ENCODE measurements around the gene EIF5A. TPM values are rescaled to one million over a fixed set of nuclear protein-coding genes. Genes with fewer than 3 reads are reported as not detected.
A peak's percentile ranks its signal among the peaks of the same experiment; 100 is the strongest.

Gene EIF5A
- polyA plus RNA-seq, 1 donor (not counting 4 experiments of a cell fraction or from before 2014, with no cell fraction given): 948 TPM

- peaks cover 42% of the 10 kb centered on the region for H3K27me3 ChIP-seq (ENCODE audit: control insufficient read depth, extremely low read depth, insufficient read depth, low read length)
- H3K36me3 ChIP-seq (ENCODE audit: control insufficient read depth in 2 of 2, extremely low read depth in 1 of 2, insufficient read depth in 2 of 2, low read length in 2 of 2): no peaks in the 10 kb centered on the region
- DNase-seq (ENCODE audit: low read depth, low spot score) (no peak), FAIRE-seq (no peak)
- H3K4me3 ChIP-seq (ENCODE audit: control insufficient read depth in 2 of 3, extremely low read depth in 1 of 3, insufficient read depth in 2 of 3, low read depth in 1 of 3, low read length in 3 of 3): no peak overlapping the region
- H3K27ac ChIP-seq (ENCODE audit: control insufficient read depth, insufficient read depth, low read length): no peak overlapping the region
- no peak overlapping the region for H2AFZ ChIP-seq (ENCODE audit: control insufficient read depth, low read length)
- dilution Hi-C loops (cut with MboI; ENCODE audit: extremely low pct_ligation_motif_present, low sequenced_read_pairs): no loop called here
- H3K9me3 ChIP-seq (ENCODE audit: control insufficient read depth, low read depth, low read length): no peaks in the 10 kb centered on the region
- H3K4me2 ChIP-seq (ENCODE audit: control insufficient read depth, extremely low read depth, insufficient read depth, low read depth, low read length): peak overlapping the region; percentile 29
- H4K20me1 ChIP-seq (ENCODE audit: control insufficient read depth, extremely low read depth, insufficient read depth, low read length): peaks cover 2% of the 10 kb centered on the region
- no peaks in the 10 kb centered on the region for H3K9me1 ChIP-seq (ENCODE audit: control insufficient read depth, extremely low read depth, insufficient read depth, low read length)
- peaks cover 23% of the 10 kb centered on the region for H3K4me1 ChIP-seq (ENCODE audit: control insufficient read depth, extremely low read depth, insufficient read depth, low read length)
- H3K9ac ChIP-seq (ENCODE audit: control insufficient read depth, extremely low read depth, insufficient read depth, low read length): no peak overlapping the region
- H3K79me2 ChIP-seq (ENCODE audit: control insufficient read depth, insufficient read depth, low read length): no peaks in the 10 kb centered on the region
- TF ChIP-seq EZH2 (IDR thresholded peaks at IDR 0.05; ENCODE audit: low read length): no peak
- TF ChIP-seq, protein P1, sequence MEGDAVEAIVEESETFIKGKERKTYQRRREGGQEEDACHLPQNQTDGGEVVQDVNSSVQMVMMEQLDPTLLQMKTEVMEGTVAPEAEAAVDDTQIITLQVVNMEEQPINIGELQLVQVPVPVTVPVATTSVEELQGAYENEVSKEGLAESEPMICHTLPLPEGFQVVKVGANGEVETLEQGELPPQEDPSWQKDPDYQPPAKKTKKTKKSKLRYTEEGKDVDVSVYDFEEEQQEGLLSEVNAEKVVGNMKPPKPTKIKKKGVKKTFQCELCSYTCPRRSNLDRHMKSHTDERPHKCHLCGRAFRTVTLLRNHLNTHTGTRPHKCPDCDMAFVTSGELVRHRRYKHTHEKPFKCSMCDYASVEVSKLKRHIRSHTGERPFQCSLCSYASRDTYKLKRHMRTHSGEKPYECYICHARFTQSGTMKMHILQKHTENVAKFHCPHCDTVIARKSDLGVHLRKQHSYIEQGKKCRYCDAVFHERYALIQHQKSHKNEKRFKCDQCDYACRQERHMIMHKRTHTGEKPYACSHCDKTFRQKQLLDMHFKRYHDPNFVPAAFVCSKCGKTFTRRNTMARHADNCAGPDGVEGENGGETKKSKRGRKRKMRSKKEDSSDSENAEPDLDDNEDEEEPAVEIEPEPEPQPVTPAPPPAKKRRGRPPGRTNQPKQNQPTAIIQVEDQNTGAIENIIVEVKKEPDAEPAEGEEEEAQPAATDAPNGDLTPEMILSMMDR (optimal IDR thresholded peaks at IDR 0.05 in 1 of 3, IDR thresholded peaks at IDR 0.05 in 1 of 3, conservative IDR thresholded peaks at IDR 0.05 in 1 of 3; ENCODE audit: extremely low read depth in 1 of 3, insufficient read depth in 2 of 3, low read length in 3 of 3): no peak
Measured at GRCh38 chr17:7292729-7293128, 14.7 kb upstream of the EIF5A start.

- Histone ChIP-seq H3K27ac (ENCODE audit: control insufficient read depth, insufficient read depth, low read length) (no peak overlapping the region), H3K4me2 (ENCODE audit: control insufficient read depth, extremely low read depth, insufficient read depth, low read depth, low read length) (peak overlapping the region; percentile 29), H2AFZ (ENCODE audit: control insufficient read depth, low read length) (no peak overlapping the region), H3K9ac (ENCODE audit: control insufficient read depth, extremely low read depth, insufficient read depth, low read length) (no peak overlapping the region), H3K9me1 (ENCODE audit: control insufficient read depth, extremely low read depth, insufficient read depth, low read length) (no peaks in the 10 kb centered on the region), H3K27me3 (ENCODE audit: control insufficient read depth, extremely low read depth, insufficient read depth, low read length) (peaks cover 37% of the 10 kb centered on the region), H3K79me2 (ENCODE audit: control insufficient read depth, insufficient read depth, low read length) (no peaks in the 10 kb centered on the region), H3K36me3 (ENCODE audit: control insufficient read depth in 2 of 2, extremely low read depth in 1 of 2, insufficient read depth in 2 of 2, low read length in 2 of 2) (no peaks in the 10 kb centered on the region), H3K4me3 (ENCODE audit: control insufficient read depth in 2 of 3, extremely low read depth in 1 of 3, insufficient read depth in 2 of 3, low read depth in 1 of 3, low read length in 3 of 3) (no peak overlapping the region), H3K4me1 (ENCODE audit: control insufficient read depth, extremely low read depth, insufficient read depth, low read length) (peaks cover 23% of the 10 kb centered on the region), H3K9me3 (ENCODE audit: control insufficient read depth, low read depth, low read length) (no peaks in the 10 kb centered on the region), H4K20me1 (ENCODE audit: control insufficient read depth, extremely low read depth, insufficient read depth, low read length) (peaks cover 2% of the 10 kb centered on the region)
- dilution Hi-C loops (cut with MboI; ENCODE audit: extremely low pct_ligation_motif_present, low sequenced_read_pairs): no loop called here
- no peak for DNase-seq (ENCODE audit: low read depth, low spot score)
- TF ChIP-seq, protein P1 (optimal IDR thresholded peaks at IDR 0.05 in 1 of 3, IDR thresholded peaks at IDR 0.05 in 1 of 3, conservative IDR thresholded peaks at IDR 0.05 in 1 of 3; ENCODE audit: extremely low read depth in 1 of 3, insufficient read depth in 2 of 3, low read length in 3 of 3): no peak
- TF ChIP-seq EZH2 (IDR thresholded peaks at IDR 0.05; ENCODE audit: low read length): peak; percentile 19
- FAIRE-seq: peak; percentile 23
Measured at GRCh38 chr17:7293159-7293558, 14.3 kb upstream of the EIF5A start.

Data from keratinocyte (primary cell).